Stimulated activated CD8-positive, alpha-beta memory T cell treated with anti-CD3 and anti-CD28 coated beads, Interleukin-7, amount 100 ng/mL, for 4 hours (primary cell): ENCODE results near the gene CLASP2.
"Not testable (repeated sequence)": the region's sequence is repeated elsewhere in the genome, so short reads cannot be mapped to it uniquely, and the experiment has no call there.

Source experiments
- DNase-seq, 2 donors: peaks; one replicate each; pipeline ENCODE4 v3.0.0-alpha.2; 2020; ENCODE audit warnings: low read depth in 2 of 2

Gene CLASP2

DNA sequence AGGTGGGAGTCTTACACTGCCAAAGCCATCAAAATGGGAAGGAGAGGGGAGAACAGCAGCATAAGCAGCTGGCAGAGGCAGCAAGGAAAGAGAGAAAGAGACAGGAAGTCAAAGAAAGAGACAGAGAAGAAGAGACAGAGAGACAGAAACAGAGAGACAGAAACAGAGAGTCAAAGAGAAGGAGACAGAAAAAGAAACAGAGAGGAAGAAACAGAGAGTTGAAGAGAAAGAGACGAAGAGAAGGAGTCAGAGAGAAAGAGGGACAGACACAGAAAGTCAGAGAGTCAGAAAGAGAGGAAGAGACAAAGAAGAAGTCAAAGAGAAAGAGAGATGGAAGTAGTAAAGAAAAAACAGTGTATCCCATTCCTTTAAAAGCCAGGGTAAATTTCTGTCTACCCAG is 266.1 kb downstream of the CLASP2 start:
- not testable (repeated sequence) for DNase-seq

GRCh38 chr3:33447958-33448357 is 270.1 kb downstream of the CLASP2 start:
- DNase-seq, result no peak

DNA sequence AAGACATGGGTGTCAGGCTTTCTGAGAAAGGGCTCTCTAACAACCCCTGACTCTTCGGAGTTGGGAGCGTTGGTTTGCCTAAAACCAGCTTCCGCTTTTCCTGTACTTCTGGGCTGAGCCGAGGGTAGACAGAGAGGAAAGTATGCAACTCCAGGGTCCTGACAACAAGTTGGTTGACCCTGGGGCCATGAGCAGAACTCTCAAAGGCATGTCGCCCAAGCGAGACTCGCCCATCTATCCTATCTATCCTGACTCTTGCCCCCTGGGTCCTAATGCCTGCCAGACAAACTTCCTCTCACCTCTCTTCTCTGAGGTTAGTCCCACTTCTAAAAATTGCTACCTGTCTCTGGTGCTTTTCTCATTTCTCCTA is 270.8 kb downstream of the CLASP2 start:
- not testable (repeated sequence) for DNase-seq
